SK-N-SH (cell line): ENCODE measurements around the gene BRINP3.

ENCODE experiments used
- CHD2 ChIP-seq: fragments of 150-350 bp; IDR thresholded peaks from 2 replicates; pipeline ENCODE4 v1.6.1; 2018; ENCODE audit warnings: low read length; ENCODE audit not compliant: partially characterized antibody
- EP300 ChIP-seq, 2 experiments: IDR thresholded peaks; 2 replicates each; pipeline versions ENCODE4 v1.4.0 to v1.6.1; 2012; ENCODE audit warnings: borderline replicate concordance in 1 of 2, low read depth in 1 of 2, low read length in 1 of 2
- EZH2phosphoT487 ChIP-seq: fragments of 200-600 bp; sonication (generic); IDR thresholded peaks from 2 replicates; pipeline ENCODE4 v1.6.1; 2017; ENCODE audit warnings: low read depth, mixed run types, mild to moderate bottlenecking, antibody characterized with exemption, moderate library complexity, borderline replicate concordance
- FOSL2 ChIP-seq: IDR thresholded peaks from 2 replicates; pipeline ENCODE4 v1.4.0; 2012; ENCODE audit warnings: low read depth, mild to moderate bottlenecking, moderate library complexity, borderline replicate concordance
- GABPA ChIP-seq: IDR thresholded peaks from 2 replicates; pipeline ENCODE4 v1.4.0; 2012; ENCODE audit warnings: low read depth, mild to moderate bottlenecking
- MXI1 ChIP-seq: IDR thresholded peaks from 2 replicates; pipeline ENCODE4 v1.6.1; 2012; ENCODE audit warnings: mild to moderate bottlenecking, low read depth, low read length, improper control_type of control experiment
- NFIC ChIP-seq: IDR thresholded peaks from 2 replicates; pipeline ENCODE4 v1.4.0; 2012; ENCODE audit warnings: borderline replicate concordance
- POLR2AphosphoS5 ChIP-seq: IDR thresholded peaks from 2 replicates; pipeline ENCODE4 v1.6.1; 2012; ENCODE audit warnings: low read depth, low read length
- RCOR1 ChIP-seq: fragments of 150-350 bp; IDR thresholded peaks from 2 replicates; pipeline ENCODE4 v1.6.1; 2017; ENCODE audit warnings: antibody characterized with exemption, low read length
- SMC3 ChIP-seq: IDR thresholded peaks from 2 replicates; pipeline ENCODE4 v1.6.1; 2012; ENCODE audit warnings: low read depth, low read length, improper control_type of control experiment
- TF ChIP-seq, protein P1 (sequence below): fragments of 200-600 bp; sonication (generic); IDR thresholded peaks from 2 replicates; pipeline ENCODE4 v1.6.1; 2017; ENCODE audit warnings: antibody characterized with exemption, mild to moderate bottlenecking, moderate library complexity
- TF ChIP-seq, protein P2 (sequence below): IDR thresholded peaks from 2 replicates; pipeline ENCODE4 v1.6.1; 2012; ENCODE audit warnings: mild to moderate bottlenecking, low read depth, low read length, moderate library complexity
- TF ChIP-seq, protein P3 (sequence below): IDR thresholded peaks from 2 replicates; pipeline ENCODE4 v1.4.0; 2012; ENCODE audit warnings: low read depth, borderline replicate concordance

DNA sequence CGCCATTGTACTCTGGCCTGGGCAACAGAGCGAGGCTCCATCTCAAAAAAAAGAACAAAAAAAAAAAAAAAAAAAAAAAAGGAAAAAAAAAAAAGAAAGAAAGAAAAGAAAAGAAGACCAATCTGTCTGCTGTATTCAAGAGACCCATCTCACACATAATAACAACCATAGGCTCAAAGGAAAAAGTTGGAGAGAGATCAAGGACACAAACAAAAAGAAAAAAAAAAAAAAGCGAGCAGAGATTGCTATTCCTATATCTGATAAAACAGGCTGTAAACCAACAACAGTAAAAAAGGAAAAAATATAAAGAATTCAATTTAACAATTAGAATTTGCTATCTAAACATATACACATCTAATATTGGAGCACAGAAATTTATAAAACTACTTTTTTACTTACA lies 150.4 kb downstream of the BRINP3 start:
- TF ChIP-seq, protein P1, sequence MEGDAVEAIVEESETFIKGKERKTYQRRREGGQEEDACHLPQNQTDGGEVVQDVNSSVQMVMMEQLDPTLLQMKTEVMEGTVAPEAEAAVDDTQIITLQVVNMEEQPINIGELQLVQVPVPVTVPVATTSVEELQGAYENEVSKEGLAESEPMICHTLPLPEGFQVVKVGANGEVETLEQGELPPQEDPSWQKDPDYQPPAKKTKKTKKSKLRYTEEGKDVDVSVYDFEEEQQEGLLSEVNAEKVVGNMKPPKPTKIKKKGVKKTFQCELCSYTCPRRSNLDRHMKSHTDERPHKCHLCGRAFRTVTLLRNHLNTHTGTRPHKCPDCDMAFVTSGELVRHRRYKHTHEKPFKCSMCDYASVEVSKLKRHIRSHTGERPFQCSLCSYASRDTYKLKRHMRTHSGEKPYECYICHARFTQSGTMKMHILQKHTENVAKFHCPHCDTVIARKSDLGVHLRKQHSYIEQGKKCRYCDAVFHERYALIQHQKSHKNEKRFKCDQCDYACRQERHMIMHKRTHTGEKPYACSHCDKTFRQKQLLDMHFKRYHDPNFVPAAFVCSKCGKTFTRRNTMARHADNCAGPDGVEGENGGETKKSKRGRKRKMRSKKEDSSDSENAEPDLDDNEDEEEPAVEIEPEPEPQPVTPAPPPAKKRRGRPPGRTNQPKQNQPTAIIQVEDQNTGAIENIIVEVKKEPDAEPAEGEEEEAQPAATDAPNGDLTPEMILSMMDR = no peak
- TF ChIP-seq EP300 (IDR thresholded peaks at IDR 0.05; ENCODE audit: borderline replicate concordance in 1 of 2, low read depth in 1 of 2, low read length in 1 of 2) = no peak
- no peak for TF ChIP-seq NFIC
- no peak for TF ChIP-seq POLR2AphosphoS5
- TF ChIP-seq, protein P2, sequence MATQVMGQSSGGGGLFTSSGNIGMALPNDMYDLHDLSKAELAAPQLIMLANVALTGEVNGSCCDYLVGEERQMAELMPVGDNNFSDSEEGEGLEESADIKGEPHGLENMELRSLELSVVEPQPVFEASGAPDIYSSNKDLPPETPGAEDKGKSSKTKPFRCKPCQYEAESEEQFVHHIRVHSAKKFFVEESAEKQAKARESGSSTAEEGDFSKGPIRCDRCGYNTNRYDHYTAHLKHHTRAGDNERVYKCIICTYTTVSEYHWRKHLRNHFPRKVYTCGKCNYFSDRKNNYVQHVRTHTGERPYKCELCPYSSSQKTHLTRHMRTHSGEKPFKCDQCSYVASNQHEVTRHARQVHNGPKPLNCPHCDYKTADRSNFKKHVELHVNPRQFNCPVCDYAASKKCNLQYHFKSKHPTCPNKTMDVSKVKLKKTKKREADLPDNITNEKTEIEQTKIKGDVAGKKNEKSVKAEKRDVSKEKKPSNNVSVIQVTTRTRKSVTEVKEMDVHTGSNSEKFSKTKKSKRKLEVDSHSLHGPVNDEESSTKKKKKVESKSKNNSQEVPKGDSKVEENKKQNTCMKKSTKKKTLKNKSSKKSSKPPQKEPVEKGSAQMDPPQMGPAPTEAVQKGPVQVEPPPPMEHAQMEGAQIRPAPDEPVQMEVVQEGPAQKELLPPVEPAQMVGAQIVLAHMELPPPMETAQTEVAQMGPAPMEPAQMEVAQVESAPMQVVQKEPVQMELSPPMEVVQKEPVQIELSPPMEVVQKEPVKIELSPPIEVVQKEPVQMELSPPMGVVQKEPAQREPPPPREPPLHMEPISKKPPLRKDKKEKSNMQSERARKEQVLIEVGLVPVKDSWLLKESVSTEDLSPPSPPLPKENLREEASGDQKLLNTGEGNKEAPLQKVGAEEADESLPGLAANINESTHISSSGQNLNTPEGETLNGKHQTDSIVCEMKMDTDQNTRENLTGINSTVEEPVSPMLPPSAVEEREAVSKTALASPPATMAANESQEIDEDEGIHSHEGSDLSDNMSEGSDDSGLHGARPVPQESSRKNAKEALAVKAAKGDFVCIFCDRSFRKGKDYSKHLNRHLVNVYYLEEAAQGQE = no peak
- TF ChIP-seq, protein P3, sequence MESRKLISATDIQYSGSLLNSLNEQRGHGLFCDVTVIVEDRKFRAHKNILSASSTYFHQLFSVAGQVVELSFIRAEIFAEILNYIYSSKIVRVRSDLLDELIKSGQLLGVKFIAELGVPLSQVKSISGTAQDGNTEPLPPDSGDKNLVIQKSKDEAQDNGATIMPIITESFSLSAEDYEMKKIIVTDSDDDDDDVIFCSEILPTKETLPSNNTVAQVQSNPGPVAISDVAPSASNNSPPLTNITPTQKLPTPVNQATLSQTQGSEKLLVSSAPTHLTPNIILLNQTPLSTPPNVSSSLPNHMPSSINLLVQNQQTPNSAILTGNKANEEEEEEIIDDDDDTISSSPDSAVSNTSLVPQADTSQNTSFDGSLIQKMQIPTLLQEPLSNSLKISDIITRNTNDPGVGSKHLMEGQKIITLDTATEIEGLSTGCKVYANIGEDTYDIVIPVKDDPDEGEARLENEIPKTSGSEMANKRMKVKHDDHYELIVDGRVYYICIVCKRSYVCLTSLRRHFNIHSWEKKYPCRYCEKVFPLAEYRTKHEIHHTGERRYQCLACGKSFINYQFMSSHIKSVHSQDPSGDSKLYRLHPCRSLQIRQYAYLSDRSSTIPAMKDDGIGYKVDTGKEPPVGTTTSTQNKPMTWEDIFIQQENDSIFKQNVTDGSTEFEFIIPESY = no peak
- TF ChIP-seq SMC3 = no peak
- TF ChIP-seq EZH2phosphoT487 = no peak
- TF ChIP-seq GABPA = no peak
- no peak for TF ChIP-seq CHD2
- TF ChIP-seq MXI1 = no peak
- TF ChIP-seq RCOR1 = no peak
- TF ChIP-seq FOSL2 = no peak
